ENCODE measurements around the gene LONRF2.
"Not testable (repeated sequence)": the region's sequence is repeated elsewhere in the genome, so short reads cannot be mapped to it uniquely, and the experiment has no call there.

The LONRF2 gene

DNA sequence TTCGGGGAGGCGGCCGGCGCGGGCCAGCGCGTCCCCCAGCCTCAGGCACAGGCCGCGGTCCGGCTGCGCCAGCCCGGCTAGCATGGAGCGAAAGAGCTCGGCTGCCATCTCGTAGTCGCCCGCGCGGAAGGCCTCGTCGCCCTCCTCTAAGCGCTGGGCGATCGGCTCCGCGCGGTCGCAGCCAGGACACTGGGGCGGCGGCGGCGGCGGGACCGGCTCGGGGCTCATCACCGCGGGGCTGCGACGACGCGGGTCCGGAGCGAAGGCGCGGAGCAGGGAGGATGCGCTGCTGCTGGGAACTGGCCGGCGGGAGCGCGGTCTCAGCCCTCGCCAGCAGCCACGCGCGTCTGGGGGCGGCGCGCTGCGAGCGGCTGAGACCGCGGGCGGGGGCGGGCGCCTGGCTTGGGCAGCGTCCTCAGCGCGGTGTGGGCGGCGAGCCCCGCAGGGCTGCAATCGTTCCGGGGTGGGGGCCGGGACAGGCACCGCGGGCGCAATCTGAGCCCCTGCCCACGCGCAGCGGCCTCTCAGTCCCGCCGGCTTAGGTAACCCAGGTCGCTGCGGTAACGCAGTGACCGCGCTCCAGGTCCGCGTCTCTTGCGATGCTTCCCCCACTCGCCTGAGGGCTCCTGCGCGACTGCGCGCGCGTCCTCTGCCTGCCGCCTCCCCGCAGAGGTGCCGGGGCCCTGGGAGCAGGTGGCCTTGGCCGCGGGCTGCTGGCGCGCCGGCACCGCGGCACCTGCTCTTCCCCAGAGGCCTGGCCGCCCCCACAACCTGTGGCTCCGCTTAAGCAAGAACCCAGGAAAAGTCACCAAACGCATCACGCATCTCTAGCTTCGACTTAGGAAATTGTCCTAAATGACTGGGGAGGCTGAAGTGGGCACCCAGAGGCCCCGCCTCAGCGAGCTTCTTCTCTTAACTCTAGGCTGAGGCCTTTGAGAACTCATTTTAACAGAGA, at the start of gene LONRF2:
Gene LONRF2, minus strand, starts transcription at position 636 of the 955 bp plus-strand sequence. Its CDS starts 408 bp downstream, at position 228.
- DNase-seq, result peak; percentile 35 to 44

DNA sequence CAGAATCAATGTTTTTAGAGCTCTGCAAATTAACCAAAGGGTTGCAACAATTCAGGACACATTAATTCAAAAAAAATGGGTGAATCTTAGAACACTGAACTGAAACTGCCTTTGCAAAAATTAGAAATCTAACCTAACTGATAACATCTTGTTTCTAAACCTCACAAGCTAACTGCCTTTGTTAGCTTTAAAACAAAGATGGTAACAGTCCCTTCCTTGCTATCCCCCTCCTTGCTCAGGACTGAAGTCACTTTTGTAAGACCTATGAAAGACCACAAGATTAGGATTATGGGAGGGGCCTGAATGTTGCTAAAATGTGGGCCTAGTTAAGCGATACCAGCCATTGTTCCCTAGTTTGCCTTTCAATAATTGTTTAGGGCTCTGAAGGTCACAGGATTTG, 44.9 kb upstream of the LONRF2 start:
- DNase-seq, result no peak

DNA sequence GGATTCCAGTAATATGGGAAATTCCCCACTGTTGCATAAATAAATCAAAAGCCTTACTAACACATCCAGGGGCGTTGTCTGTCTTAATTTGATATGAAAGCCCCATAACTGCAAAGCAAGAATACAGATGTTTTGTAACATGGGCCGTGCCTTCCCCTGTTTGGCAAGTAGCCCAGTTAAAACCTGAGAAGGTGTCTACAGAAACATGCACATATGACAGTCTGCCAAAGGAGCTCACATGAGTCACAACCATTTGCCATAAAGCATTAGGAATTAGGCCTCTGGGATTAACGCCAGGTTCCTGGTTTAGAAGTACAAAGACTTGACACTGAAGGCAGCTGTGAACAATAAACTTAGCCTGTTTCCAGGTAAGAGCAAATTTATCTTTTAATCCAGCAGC, 43.1 kb upstream of the LONRF2 start:
- DNase-seq, result no peak

DNA sequence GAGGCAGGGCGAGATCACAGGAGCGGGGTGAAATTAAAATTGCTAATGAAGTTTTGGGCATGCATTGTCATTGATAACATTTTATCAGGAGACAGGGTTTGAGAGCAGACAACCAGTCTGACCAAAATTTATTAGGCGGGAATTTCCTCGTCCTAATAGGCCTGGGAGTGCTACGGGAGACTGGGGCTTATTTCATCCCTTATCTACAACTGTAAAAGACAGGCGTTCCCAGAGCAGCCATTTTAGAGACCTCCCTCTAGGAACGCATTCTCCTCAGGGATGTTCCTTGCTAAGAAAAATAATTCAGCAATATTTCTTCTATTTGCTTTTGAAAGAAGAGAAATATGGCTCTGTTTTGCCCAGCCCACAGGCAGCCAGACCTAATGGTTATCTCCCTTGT, 40.0 kb upstream of the LONRF2 start:
- DNase-seq, result not testable (repeated sequence)

- no peak for DNase-seq
Observed at GRCh38 chr2:100359576-100359975, 37.3 kb upstream of the LONRF2 start.

- DNase-seq, result no peak
Observed at GRCh38 chr2:100358554-100358953, 36.3 kb upstream of the LONRF2 start.

DNA sequence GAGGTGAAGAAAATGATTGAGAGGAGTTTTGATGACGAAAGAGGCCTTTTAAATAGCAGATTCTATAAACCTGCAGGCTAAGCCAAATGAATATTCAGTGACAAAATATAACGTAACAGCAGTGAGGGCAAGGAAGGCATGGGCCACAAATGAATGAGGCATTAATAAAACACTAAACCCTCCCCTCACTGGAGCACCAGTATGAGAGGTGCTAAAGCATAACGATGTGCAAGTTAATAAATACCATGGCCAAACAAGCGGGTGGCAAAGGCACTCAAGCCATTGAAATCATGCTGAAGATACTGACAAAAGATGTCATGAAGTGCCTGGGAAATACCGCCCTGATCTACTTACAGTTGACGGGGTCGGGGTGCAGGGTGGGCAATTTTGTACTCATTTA, 30.2 kb upstream of the LONRF2 start:
- no peak for DNase-seq

DNA sequence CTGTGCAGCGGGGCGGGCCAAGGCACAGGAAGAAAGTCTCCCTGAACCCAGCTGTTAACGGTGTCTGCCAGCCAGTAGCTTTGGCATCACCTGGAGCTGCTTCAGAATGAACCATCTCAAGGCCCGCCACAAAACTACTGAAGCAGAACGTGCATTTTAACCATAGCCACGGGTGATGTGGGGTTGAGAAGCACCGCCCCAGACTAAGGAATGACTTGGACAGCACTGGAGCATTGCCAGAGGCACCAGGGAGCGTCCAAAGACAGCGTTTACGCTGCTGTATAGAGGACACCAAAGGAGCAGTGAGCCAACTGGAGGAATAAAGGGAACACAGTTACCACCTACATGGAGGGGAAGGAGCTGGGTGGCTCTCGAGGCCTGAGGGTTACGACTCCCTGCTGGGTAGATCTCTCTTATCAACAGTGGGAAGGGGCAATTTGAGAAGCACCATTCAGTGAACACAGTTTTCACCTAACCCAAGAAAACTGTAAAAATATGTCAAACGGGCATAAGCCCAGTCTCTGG, 28.4 kb upstream of the LONRF2 start:
- no peak for DNase-seq

DNA sequence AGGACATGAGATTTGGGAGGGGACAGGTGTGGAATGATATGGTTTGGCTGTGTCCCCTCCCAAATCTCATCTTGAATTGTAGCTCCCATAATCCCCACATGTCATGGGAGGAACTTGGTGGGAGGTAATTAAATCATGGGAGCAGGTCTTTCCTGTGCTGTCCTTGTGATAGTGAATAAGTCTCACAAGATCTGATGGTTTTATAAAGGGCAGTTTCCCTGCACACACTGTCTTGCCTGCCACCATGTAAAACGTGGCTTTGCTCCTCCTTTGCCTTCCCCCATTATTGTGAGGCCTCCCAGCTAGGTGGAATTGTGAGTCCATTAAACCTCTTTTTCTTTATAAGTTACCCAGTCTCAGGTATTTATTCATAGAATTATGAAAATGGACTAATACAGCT, 22.8 kb upstream of the LONRF2 start:
- not testable (repeated sequence) for DNase-seq

DNA sequence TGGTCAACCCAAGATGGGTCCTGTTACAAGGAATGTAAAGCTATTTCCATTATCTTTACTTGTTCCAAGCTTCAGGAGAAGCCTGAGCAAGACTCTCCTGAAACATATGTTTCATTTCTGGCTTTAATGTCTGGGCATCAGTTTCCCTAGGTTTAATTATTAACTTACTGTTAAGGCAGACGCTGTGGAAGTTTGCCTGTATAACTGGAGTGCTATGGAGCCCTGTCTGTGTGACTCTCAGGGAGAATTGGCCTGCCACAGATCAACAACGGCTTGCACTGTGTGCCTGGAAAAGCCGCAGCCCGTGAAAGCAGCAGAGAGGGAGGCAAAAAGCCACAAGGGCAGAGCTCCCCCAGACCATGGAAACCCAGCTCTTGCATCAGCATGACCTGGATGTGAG, 22.1 kb upstream of the LONRF2 start:
- no peak for DNase-seq

- DNase-seq, result not testable (repeated sequence)
Observed at GRCh38 chr2:100342466-100342865, 20.2 kb upstream of the LONRF2 start.

- DNase-seq, result peak; percentile 14 to 45
Observed at GRCh38 chr2:100339823-100340222, 17.5 kb upstream of the LONRF2 start.

DNA sequence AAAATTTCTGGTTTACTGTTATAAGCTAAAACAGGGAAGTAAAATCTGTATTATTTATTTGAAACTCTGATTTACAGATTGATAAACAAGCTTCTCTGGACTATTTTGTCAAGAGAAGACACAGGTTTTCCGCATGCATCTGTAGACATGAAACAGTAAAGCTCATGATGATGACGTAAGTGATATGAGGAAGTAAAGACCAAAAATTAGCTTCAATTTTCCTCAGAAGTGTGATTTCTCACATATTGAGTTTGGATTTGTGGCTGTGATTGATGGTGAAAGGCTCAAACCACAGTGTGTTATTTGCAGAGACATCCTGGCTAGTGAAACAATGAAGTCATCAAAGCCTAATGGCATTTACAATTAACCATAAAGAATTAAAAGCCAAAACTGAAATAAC, 12.6 kb upstream of the LONRF2 start:
- DNase-seq, result no peak

- DNase-seq, result no peak
Observed at GRCh38 chr2:100327742-100328141, 5.4 kb upstream of the LONRF2 start.

DNA sequence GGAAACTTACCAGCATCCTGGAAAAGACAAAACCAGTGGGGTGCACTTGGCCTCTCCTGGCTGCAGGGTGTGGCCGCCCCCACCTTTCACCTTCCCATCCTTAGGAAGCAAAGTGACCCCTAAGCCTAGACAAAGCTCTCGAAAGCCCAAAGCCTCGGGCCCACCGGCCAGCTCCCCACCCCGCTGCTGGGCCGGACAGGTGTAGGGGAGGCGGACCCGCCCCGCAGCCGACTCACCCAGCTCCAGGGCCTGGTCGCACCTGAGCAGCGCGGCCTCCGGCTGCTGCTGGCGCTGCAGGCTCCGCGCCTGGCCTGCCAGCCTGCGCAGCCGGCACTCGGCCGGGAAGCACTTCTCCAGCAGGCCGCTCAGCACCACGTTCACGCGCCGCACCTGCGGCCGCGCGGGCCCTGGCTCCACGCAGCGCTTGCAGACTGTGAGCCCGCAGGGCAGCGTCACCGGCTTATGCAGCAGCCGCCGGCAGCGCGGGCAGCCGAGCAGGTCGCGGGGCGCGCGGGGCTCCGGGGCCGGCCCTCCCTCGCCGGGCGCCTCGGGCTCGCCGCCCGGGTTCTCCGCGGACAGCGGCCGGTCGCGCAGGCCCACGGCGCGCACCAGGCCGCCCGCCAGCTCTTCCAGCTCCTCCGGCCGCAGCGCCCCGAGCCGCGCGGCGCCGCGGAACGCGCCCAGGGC, 979 bp downstream of the LONRF2 start:
- peak; percentile 31 to 32 for DNase-seq

GRCh38 chr2:100320547-100321178, 1.6 kb downstream of the LONRF2 start:
- DNase-seq, result peak in 1 of 2 experiments; percentile 31

DNA sequence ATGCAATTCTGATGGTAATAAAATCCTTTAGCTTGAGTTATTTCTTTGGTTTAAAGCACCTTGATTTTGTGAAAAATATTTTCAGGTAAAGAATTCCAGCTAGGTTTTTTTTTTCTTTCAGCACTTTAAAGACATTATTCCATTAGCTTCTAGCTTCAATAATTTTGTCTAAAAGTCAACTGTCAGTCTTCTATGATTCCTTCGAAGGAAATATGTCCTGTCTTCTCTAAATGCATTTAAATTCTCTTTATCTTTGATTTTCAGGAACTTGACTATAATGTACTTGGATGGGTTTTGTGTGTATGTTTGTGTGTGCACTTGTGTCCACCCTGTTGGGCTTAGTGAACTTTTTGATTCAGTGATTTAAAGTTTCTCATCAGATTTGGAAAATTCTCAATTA, 4.7 kb downstream of the LONRF2 start:
- DNase-seq, result no peak

DNA sequence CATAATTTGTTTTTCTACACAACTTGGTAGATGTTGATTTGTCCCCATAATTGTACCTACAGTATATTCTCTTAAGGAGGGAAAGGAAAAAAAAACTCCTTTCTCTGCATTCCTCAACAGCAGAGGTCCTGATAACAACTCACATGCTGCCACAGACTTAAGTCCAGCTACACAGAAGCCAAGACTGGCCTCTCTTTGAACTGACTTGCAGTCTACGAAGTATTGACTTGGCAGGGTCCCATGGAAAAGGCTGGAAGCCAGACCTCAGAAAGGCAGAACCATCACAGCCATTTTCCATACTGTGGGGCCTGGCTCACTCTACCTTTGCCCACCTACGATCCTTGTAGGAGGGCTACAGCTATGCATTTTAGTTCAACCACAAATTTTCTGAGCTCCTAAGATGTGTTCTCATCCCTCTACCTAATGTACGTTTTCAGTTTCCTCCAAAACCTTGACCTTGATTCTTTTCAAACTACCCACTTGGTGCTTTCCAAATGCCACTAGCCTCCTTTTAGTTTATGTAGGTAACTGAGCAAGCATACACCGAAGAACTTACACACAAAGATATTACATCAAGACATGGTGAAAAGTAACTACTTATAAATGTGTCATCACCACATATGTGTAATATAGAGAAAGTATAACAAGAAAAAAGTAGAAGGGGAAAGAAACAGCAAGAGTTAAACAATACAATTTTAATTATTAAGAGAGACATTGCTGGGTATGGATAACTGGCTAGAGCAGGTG, 12.2 kb downstream of the LONRF2 start:
- no peak for DNase-seq

DNA sequence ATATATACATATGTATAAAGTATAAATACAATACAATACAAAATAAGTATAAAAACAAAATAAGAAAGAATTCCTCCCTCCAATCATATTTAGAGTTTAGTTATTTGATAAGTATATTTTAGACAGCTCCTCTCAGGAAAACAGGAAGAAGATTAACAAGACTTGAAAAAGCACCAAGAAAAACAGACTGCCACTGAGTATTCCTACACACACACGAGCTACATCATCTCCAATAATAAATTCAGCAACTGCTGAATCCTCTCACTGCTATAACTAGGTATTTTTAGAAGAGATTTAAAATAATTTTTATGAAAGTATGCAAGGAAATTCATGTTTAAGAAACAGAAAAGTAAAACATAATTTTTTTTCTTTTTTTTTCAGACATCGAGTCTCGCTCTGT, 13.0 kb downstream of the LONRF2 start:
- DNase-seq, result no peak

- no peak for DNase-seq
Observed at GRCh38 chr2:100303744-100304143, 18.6 kb downstream of the LONRF2 start.

- no peak for DNase-seq
Observed at GRCh38 chr2:100302585-100302892, 19.8 kb downstream of the LONRF2 start.

- DNase-seq, result no peak
Observed at GRCh38 chr2:100301881-100302584, 20.3 kb downstream of the LONRF2 start.

All from NCI-H187 (cell line).